ENCODE results near the gene FBXO8. TPM values are rescaled to one million over a fixed set of nuclear protein-coding genes. Genes with fewer than 3 reads are reported as not detected.

The FBXO8 gene
- total RNA-seq, 3 donors from 2014 or later = 25.1 to 41.2 (median 35.4) TPM

- Histone ChIP-seq H3K9me3 (no peaks in the 10 kb centered on the region), H3K4me3 (no peak overlapping the region), H3K36me3 (ENCODE audit: low read depth) (no peaks in the 10 kb centered on the region), H3K4me1 (ENCODE audit: low read depth) (no peaks in the 10 kb centered on the region)
- no peak for DNase-seq
- no peak for TF ChIP-seq CTCF (IDR thresholded peaks at IDR 0.05)
- no peak for ATAC-seq
- intact Hi-C loops (cut with DNase I, micrococcal nuclease) = no loop called here
These were observed 76.1 kb downstream of the FBXO8 start for GRCh38 chr4:174207367-174207766.

GRCh38 chr4:174204164-174204831 lies 79.2 kb downstream of the FBXO8 start:
- Histone ChIP-seq H3K4me1 (ENCODE audit: low read depth) (no peaks in the 10 kb centered on the region), H3K36me3 (ENCODE audit: low read depth) (no peaks in the 10 kb centered on the region), H3K4me3 (no peak overlapping the region), H3K9me3 (no peaks in the 10 kb centered on the region)
- ATAC-seq (no peak), DNase-seq (no peak)
- intact Hi-C loops (cut with DNase I, micrococcal nuclease) = no loop called here
- TF ChIP-seq CTCF (IDR thresholded peaks at IDR 0.05) = no peak

- intact Hi-C loops (cut with DNase I, micrococcal nuclease) = no loop called here
- ATAC-seq = no peak
- no peak for TF ChIP-seq CTCF (IDR thresholded peaks at IDR 0.05)
- H3K36me3 ChIP-seq (ENCODE audit: low read depth) = no peaks in the 10 kb centered on the region
- no peak overlapping the region for H3K4me3 ChIP-seq
- H3K4me1 ChIP-seq (ENCODE audit: low read depth) = no peaks in the 10 kb centered on the region
- H3K9me3 ChIP-seq = no peaks in the 10 kb centered on the region
- no peak for DNase-seq
These were observed 81.6 kb downstream of the FBXO8 start for GRCh38 chr4:174201871-174202270.

- intact Hi-C loops (cut with DNase I, micrococcal nuclease) = no loop called here
- no peak for TF ChIP-seq CTCF (IDR thresholded peaks at IDR 0.05)
- Histone ChIP-seq H3K4me3 (no peak overlapping the region), H3K4me1 (ENCODE audit: low read depth) (no peaks in the 10 kb centered on the region), H3K9me3 (no peaks in the 10 kb centered on the region), H3K36me3 (ENCODE audit: low read depth) (no peaks in the 10 kb centered on the region)
- DNase-seq = no peak
- ATAC-seq = no peak
These were observed 83.7 kb downstream of the FBXO8 start for GRCh38 chr4:174199735-174200134.

GRCh38 chr4:174198828-174199227 lies 84.6 kb downstream of the FBXO8 start:
- intact Hi-C loops (cut with DNase I, micrococcal nuclease) = no loop called here
- H3K4me3 ChIP-seq = no peak overlapping the region
- no peaks in the 10 kb centered on the region for H3K9me3 ChIP-seq
- H3K4me1 ChIP-seq (ENCODE audit: low read depth) = no peaks in the 10 kb centered on the region
- TF ChIP-seq CTCF (IDR thresholded peaks at IDR 0.05) = no peak
- ATAC-seq = no peak
- DNase-seq = no peak
- H3K36me3 ChIP-seq (ENCODE audit: low read depth) = no peaks in the 10 kb centered on the region

GRCh38 chr4:174198396-174198795 lies 85.1 kb downstream of the FBXO8 start:
- no peak for ATAC-seq
- no peak for TF ChIP-seq CTCF (IDR thresholded peaks at IDR 0.05)
- Histone ChIP-seq H3K4me1 (ENCODE audit: low read depth) (no peaks in the 10 kb centered on the region), H3K9me3 (no peaks in the 10 kb centered on the region), H3K4me3 (no peak overlapping the region), H3K36me3 (ENCODE audit: low read depth) (no peaks in the 10 kb centered on the region)
- intact Hi-C loops (cut with DNase I, micrococcal nuclease) = no loop called here
- DNase-seq = no peak
